ENCODE results near the gene NCK2.

NCK2 gene

GRCh38 chr2:105723431-105723830 lies 21.3 kb upstream of the NCK2 start:
- DNase-seq (ENCODE audit: low read depth): no peak
- no peak for TF ChIP-seq CTCF (conservative IDR thresholded peaks at IDR 0.05; ENCODE audit: low read depth, low read length)
- H3K4me3 ChIP-seq (ENCODE audit: low read depth, low read length): no peak overlapping the region

- no peak overlapping the region for H3K4me3 ChIP-seq (ENCODE audit: low read depth, low read length)
- DNase-seq (ENCODE audit: low read depth): no peak
- TF ChIP-seq CTCF (conservative IDR thresholded peaks at IDR 0.05; ENCODE audit: low read depth, low read length): no peak
Measured at GRCh38 chr2:105725388-105725787, 19.3 kb upstream of the NCK2 start.

GRCh38 chr2:105730170-105730569 lies 14.5 kb upstream of the NCK2 start:
- DNase-seq (ENCODE audit: low read depth): no peak
- TF ChIP-seq CTCF (conservative IDR thresholded peaks at IDR 0.05; ENCODE audit: low read depth, low read length): no peak
- H3K4me3 ChIP-seq (ENCODE audit: low read depth, low read length): no peak overlapping the region

- DNase-seq (ENCODE audit: low read depth): no peak
Measured at GRCh38 chr2:105731511-105731910, 13.2 kb upstream of the NCK2 start.

GRCh38 chr2:105732101-105732500 lies 12.6 kb upstream of the NCK2 start:
- no peak for TF ChIP-seq CTCF (conservative IDR thresholded peaks at IDR 0.05; ENCODE audit: low read depth, low read length)
- no peak for DNase-seq (ENCODE audit: low read depth)
- no peak overlapping the region for H3K4me3 ChIP-seq (ENCODE audit: low read depth, low read length)

More at GRCh38 chr2:105731511-105731910, 13.2 kb upstream of the NCK2 start:
- H3K4me3 ChIP-seq (ENCODE audit: low read depth, low read length): no peak overlapping the region
- TF ChIP-seq CTCF (conservative IDR thresholded peaks at IDR 0.05; ENCODE audit: low read depth, low read length): no peak

- no peak overlapping the region for H3K4me3 ChIP-seq (ENCODE audit: low read depth, low read length)
- no peak for DNase-seq (ENCODE audit: low read depth)
- TF ChIP-seq CTCF (conservative IDR thresholded peaks at IDR 0.05; ENCODE audit: low read depth, low read length): no peak
Measured at GRCh38 chr2:105732955-105733607, 11.6 kb upstream of the NCK2 start.

- DNase-seq (ENCODE audit: low read depth): no peak
- no peak for TF ChIP-seq CTCF (conservative IDR thresholded peaks at IDR 0.05; ENCODE audit: low read depth, low read length)
- H3K4me3 ChIP-seq (ENCODE audit: low read depth, low read length): no peak overlapping the region
Measured at GRCh38 chr2:105733875-105734274, 10.8 kb upstream of the NCK2 start.
